DND-41 (cell line): ENCODE results near the gene MKX.
"Not testable (repeated sequence)": the region's sequence is repeated elsewhere in the genome, so short reads cannot be mapped to it uniquely, and the experiment has no call there.

ENCODE experiments used
- ATAC-seq: fragments of 200-7000 bp; cut with Tn5 transposase; 3 replicates; pipeline ENCODE4 v1.9.1; 2021; ENCODE audit warnings: low read depth; ENCODE audit not compliant: insufficient read depth
- DNase-seq: peaks from one replicate; pipeline ENCODE4 v3.0.0-alpha.2; 2020
- H2AFZ ChIP-seq: 2 replicates; pipeline ENCODE4 v1.6.0; 2012; ENCODE audit warnings: low read depth, low read length
- H3K27ac ChIP-seq: 2 replicates; pipeline ENCODE4 v1.5.1; 2012; ENCODE audit warnings: low read length, inconsistent platforms
- H3K27me3 ChIP-seq: fragments of 200-600 bp; sonication (generic); 2 replicates; pipeline ENCODE4 v1.6.0; 2012; ENCODE audit warnings: low read length, mild to moderate bottlenecking, inconsistent platforms; ENCODE audit not compliant: insufficient read depth, poor library complexity
- H3K36me3 ChIP-seq: 2 replicates; pipeline ENCODE4 v1.5.1; 2012; ENCODE audit warnings: low read length, inconsistent platforms; ENCODE audit not compliant: insufficient read depth
- H3K4me1 ChIP-seq: 2 replicates; pipeline ENCODE4 v1.5.1; 2012; ENCODE audit warnings: mild to moderate bottlenecking, low read length; ENCODE audit not compliant: insufficient read depth
- H3K4me2 ChIP-seq: 2 replicates; pipeline ENCODE4 v1.6.0; 2012; ENCODE audit warnings: mild to moderate bottlenecking, moderate library complexity, low read length, inconsistent platforms; ENCODE audit not compliant: insufficient read depth
- H3K4me3 ChIP-seq, 2 experiments: fragments of 200-600 bp in 1 of 2; shearing (Covaris generic) in 1 of 2; 2 replicates each; pipeline ENCODE4 v1.5.1; 2012 to 2016; ENCODE audit warnings: inconsistent platforms in 2 of 2, low read length in 2 of 2, mild to moderate bottlenecking in 2 of 2, low read depth in 1 of 2, moderate library complexity in 1 of 2
- H3K79me2 ChIP-seq: 2 replicates; pipeline ENCODE4 v1.6.0; 2012; ENCODE audit warnings: low read length, inconsistent platforms; ENCODE audit not compliant: insufficient read depth
- H3K9ac ChIP-seq: 2 replicates; pipeline ENCODE4 v1.6.0; 2012; ENCODE audit warnings: low read depth, mild to moderate bottlenecking, inconsistent platforms, low read length, moderate library complexity
- H3K9me3 ChIP-seq: 2 replicates; pipeline ENCODE4 v1.5.1; 2012; ENCODE audit warnings: low read length, moderate library complexity, mild to moderate bottlenecking, inconsistent platforms; ENCODE audit not compliant: insufficient read depth, severe bottlenecking
- H4K20me1 ChIP-seq: 2 replicates; pipeline ENCODE4 v1.6.0; 2012; ENCODE audit warnings: low read length; ENCODE audit not compliant: insufficient read depth
- EZH2 ChIP-seq: IDR thresholded peaks from 3 replicates; pipeline ENCODE4 v1.6.1; 2012; ENCODE audit warnings: borderline replicate concordance, low read depth, mild to moderate bottlenecking, moderate library complexity, low read length, inconsistent platforms; ENCODE audit not compliant: severe bottlenecking
- TF ChIP-seq, protein P1 (sequence below): IDR thresholded peaks from 2 replicates; pipeline ENCODE4 v1.5.1; 2012; ENCODE audit warnings: borderline replicate concordance, low read length, moderate library complexity, mild to moderate bottlenecking; ENCODE audit not compliant: poor library complexity, severe bottlenecking; ENCODE audit errors: extremely low read depth

The MKX gene

DNA sequence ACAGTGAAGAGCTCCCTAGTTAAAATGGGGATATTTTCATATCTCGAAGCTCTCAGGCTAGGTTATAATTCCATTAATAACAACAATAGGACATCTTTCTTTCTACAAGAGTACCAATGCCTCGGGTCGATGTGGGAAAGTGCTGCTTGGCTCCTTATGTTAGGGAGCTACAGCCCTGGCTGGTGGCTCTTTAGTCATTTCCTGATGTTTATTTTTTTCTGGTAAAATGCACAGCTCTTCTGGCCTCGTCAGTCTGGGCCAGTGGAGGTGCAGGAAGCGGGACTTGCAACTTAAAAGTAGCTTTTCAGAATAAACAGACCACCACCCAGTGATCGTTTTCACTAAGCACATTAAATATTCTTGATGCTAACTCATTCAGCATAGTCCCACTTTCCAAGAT is 58.3 kb downstream of the MKX start:
- no peak overlapping the region for H3K4me3 ChIP-seq
- no peaks in the 10 kb centered on the region for H3K9me3 ChIP-seq
- H3K4me1 ChIP-seq: no peaks in the 10 kb centered on the region
- H3K4me2 ChIP-seq: no peak overlapping the region
- TF ChIP-seq, protein P1, sequence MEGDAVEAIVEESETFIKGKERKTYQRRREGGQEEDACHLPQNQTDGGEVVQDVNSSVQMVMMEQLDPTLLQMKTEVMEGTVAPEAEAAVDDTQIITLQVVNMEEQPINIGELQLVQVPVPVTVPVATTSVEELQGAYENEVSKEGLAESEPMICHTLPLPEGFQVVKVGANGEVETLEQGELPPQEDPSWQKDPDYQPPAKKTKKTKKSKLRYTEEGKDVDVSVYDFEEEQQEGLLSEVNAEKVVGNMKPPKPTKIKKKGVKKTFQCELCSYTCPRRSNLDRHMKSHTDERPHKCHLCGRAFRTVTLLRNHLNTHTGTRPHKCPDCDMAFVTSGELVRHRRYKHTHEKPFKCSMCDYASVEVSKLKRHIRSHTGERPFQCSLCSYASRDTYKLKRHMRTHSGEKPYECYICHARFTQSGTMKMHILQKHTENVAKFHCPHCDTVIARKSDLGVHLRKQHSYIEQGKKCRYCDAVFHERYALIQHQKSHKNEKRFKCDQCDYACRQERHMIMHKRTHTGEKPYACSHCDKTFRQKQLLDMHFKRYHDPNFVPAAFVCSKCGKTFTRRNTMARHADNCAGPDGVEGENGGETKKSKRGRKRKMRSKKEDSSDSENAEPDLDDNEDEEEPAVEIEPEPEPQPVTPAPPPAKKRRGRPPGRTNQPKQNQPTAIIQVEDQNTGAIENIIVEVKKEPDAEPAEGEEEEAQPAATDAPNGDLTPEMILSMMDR: no peak
- no peak for TF ChIP-seq EZH2
- H2AFZ ChIP-seq: no peak overlapping the region
- no peaks in the 10 kb centered on the region for H3K36me3 ChIP-seq
- no peaks in the 10 kb centered on the region for H3K79me2 ChIP-seq
- H3K27me3 ChIP-seq: peaks cover 2% of the 10 kb centered on the region
- ATAC-seq: no peak
- DNase-seq: no peak
- no peak overlapping the region for H3K9ac ChIP-seq
- no peak overlapping the region for H3K27ac ChIP-seq
- H4K20me1 ChIP-seq: no peaks in the 10 kb centered on the region

DNA sequence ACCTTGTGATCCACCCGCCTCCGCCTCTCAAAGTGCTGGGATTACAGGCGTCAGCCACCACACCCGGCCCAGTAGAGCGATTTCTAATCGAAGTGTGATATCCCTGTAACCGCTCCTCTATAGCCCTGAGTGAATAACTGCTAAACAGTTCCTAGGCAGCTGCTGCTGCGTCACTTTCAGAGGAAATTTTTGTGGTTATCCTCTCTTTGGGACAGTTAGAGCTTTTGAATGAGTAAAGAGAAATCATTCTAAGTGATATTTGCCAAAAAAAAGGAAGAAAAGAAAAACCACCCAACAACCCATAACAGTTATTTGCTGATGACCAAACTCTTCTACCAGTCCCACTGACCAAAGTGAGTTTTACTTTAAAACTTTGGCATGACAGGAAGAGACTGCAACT is 59.9 kb downstream of the MKX start:
- no peak for TF ChIP-seq EZH2
- TF ChIP-seq, protein P1: no peak
- Histone ChIP-seq H3K4me2 (no peak overlapping the region), H3K9me3 (no peaks in the 10 kb centered on the region), H3K27ac (no peak overlapping the region), H4K20me1 (no peaks in the 10 kb centered on the region), H3K9ac (no peak overlapping the region), H3K27me3 (peaks cover 2% of the 10 kb centered on the region), H3K4me3 (no peak overlapping the region), H3K79me2 (no peaks in the 10 kb centered on the region), H3K4me1 (no peaks in the 10 kb centered on the region), H2AFZ (no peak overlapping the region), H3K36me3 (no peaks in the 10 kb centered on the region)
- DNase-seq (no peak), ATAC-seq (no peak)

DNA sequence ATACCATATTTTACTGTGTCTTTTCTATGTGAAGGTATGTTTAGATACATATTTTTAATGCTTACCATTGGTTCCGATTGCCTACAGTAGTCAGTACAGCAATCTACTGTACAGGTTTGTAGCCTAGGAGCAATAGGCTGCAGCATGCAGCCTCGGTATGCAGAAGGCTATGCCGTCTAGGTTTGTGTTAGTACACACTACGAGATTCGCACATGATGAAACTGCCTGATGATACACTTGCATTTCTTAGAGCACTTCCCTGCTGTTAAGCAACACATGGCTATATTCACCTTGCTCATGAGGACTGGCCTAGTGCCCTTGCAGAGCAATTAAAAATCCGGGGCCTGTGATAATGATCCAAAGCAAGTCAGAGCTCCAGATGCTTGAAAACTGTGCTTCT is 62.4 kb downstream of the MKX start:
- no peak overlapping the region for H3K4me3 ChIP-seq
- no peak overlapping the region for H3K9ac ChIP-seq
- H3K27ac ChIP-seq: no peak overlapping the region
- no peak overlapping the region for H3K4me2 ChIP-seq
- DNase-seq (no peak), ATAC-seq (no peak)
- H3K4me1 ChIP-seq: no peaks in the 10 kb centered on the region
- H3K36me3 ChIP-seq: no peaks in the 10 kb centered on the region
- H2AFZ ChIP-seq: no peak overlapping the region
- no peaks in the 10 kb centered on the region for H3K9me3 ChIP-seq
- TF ChIP-seq EZH2: no peak
- TF ChIP-seq, protein P1: no peak
- H3K27me3 ChIP-seq: peaks cover 11% of the 10 kb centered on the region
- H3K79me2 ChIP-seq: no peaks in the 10 kb centered on the region
- no peaks in the 10 kb centered on the region for H4K20me1 ChIP-seq

DNA sequence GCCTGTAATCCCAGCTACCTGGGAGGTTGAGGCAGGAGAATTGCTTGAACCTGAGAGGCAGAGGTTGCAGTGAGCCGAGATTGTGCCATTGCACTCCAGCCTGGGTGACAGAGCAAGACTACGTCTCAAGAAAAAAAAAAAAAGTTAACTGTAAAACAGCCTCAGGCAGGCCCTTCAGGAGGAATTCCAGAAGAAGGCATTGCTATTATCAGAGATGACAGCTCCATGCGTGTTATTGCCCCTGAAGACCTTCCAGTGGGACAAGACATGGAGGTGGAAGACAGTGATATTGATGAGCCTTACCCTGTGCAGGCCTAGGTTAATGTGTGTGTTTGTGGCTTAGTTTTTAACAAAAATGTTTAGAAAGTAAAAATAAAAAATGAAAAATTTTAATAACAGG is 63.8 kb downstream of the MKX start:
- not testable (repeated sequence) for H3K79me2 ChIP-seq, ATAC-seq

More for the DNA sequence above, 63.8 kb downstream of the MKX start:
- not testable (repeated sequence) for H3K4me1 ChIP-seq, H3K9ac ChIP-seq, H3K4me3 ChIP-seq, H3K9me3 ChIP-seq, H3K27ac ChIP-seq, H3K4me2 ChIP-seq, H3K36me3 ChIP-seq, H2AFZ ChIP-seq, DNase-seq, H4K20me1 ChIP-seq
- H3K27me3 ChIP-seq: peaks cover 13% of the 10 kb centered on the region
